Erythroblast (primary cell): ENCODE results near the gene HRAS.

Experiments
- GATA1 ChIP-seq: IDR thresholded peaks from 2 replicates; pipeline ENCODE4 v1.6.1; 2011; ENCODE audit warnings: low read depth, mild to moderate bottlenecking, control low read depth, low read length, moderate library complexity
- POLR2A ChIP-seq: IDR thresholded peaks from 2 replicates; pipeline ENCODE4 v1.6.1; 2011; ENCODE audit warnings: mild to moderate bottlenecking, low read length

DNA sequence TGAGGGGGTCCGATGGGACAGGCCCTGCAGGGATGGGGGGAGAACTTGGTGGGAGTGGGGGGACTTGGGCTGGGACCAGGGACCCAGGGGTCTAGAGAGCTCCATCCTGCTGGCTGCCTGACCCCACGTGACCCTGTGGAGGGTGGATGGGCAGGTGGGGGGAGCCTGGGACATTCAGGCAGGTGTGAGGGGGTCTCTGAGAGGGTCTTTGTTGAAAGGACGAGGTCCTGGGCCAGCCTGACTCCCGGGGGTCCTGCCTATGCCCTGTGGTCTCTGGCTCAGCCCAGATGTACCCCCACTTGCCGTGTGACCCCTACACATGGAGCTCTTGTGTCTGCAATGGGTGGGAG lies 9.4 kb upstream of the HRAS start:
- no peak for TF ChIP-seq POLR2A
- no peak for TF ChIP-seq GATA1
